Measurements from ENCODE around the gene BTBD1. TPM values are rescaled to one million over a fixed set of nuclear protein-coding genes. Genes with fewer than 3 reads are reported as not detected.

Gene BTBD1
- total RNA-seq, 6 donors from 2014 or later: 39.4 to 84.2 (median 57.4) TPM

DNA sequence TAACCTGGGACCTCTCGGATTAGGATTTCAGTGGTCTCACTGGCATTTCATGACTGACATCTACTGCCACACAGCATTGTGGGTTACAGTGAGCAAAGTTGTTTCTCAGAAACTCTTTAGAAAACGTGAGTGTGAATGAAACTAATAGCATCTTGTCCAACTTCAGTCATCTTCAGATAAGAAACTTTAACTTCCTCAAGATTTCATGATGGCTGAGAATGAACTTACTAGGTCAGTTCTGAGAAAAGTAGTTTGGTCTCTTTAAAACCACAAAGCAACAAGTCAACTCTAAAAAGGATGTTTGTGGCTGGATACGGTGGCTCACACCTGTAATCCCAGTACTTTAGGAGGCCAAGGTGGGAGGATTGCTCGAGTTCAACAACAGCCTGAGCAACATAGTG is 100.4 kb downstream of the BTBD1 start:
- no peaks in the 10 kb centered on the region for H3K27me3 ChIP-seq
- 63 to 68% methylated on average over 4 of the region's 4 CpGs for WGBS, 2 donors
- TF ChIP-seq POLR2AphosphoS5 (IDR thresholded peaks at IDR 0.05) (no peak), POLR2A (IDR thresholded peaks at IDR 0.05) (no peak), EP300 (IDR thresholded peaks at IDR 0.05) (no peak)
- TF ChIP-seq, protein P1, sequence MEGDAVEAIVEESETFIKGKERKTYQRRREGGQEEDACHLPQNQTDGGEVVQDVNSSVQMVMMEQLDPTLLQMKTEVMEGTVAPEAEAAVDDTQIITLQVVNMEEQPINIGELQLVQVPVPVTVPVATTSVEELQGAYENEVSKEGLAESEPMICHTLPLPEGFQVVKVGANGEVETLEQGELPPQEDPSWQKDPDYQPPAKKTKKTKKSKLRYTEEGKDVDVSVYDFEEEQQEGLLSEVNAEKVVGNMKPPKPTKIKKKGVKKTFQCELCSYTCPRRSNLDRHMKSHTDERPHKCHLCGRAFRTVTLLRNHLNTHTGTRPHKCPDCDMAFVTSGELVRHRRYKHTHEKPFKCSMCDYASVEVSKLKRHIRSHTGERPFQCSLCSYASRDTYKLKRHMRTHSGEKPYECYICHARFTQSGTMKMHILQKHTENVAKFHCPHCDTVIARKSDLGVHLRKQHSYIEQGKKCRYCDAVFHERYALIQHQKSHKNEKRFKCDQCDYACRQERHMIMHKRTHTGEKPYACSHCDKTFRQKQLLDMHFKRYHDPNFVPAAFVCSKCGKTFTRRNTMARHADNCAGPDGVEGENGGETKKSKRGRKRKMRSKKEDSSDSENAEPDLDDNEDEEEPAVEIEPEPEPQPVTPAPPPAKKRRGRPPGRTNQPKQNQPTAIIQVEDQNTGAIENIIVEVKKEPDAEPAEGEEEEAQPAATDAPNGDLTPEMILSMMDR (IDR thresholded peaks at IDR 0.05): no peak
- no peak for ATAC-seq (ENCODE audit: low FRiP score in 2 of 2)
- no peak overlapping the region for H3K4me3 ChIP-seq
- no peaks in the 10 kb centered on the region for H3K4me1 ChIP-seq
- H3K27ac ChIP-seq: no peak overlapping the region
- no peaks in the 10 kb centered on the region for H3K9me3 ChIP-seq
- DNase-seq: no peak
- H3K36me3 ChIP-seq: no peaks in the 10 kb centered on the region

Small RNA genes lying within 50 kb of the gene (small RNA-seq; reads per million reads assigned to genes)
- 0 reads per million in 4 donors for gene MIR4515

Other genes with a start within 250 kb of the BTBD1 start
- gene HOMER2, start 114.5 kb downstream of the BTBD1 start, total RNA-seq: 10 to 100 TPM; 11.3 to 76.5 (median 26.5) TPM
- gene RAMAC, start 81.0 kb downstream of the BTBD1 start, total RNA-seq: 10 to 100 TPM in 4 of 6 donors, 1 to 10 TPM in 1, not detected in 1; 9.1 to 24.6 (median 17.6) TPM
- gene C15orf40, start 55.6 kb downstream of the BTBD1 start, total RNA-seq: 10 to 100 TPM in 5 of 6 donors, 1 to 10 TPM in 1; 8.6 to 27.5 (median 16.8) TPM
- gene TM6SF1, start 40.4 kb upstream of the BTBD1 start, total RNA-seq: 10 to 100 TPM in 5 of 6 donors, 1 to 10 TPM in 1; 7.5 to 27.1 (median 21.4) TPM
- 10 to 100 TPM; 16.8 to 36.8 (median 22.8) TPM for gene HDGFL3, start 140.6 kb upstream of the BTBD1 start, total RNA-seq
- under 1 TPM in 3 of 6 donors, not detected in 3; 0.07 to 0.31 (median 0.15) TPM for gene BNC1, start 217.4 kb upstream of the BTBD1 start, total RNA-seq

Measured in upper lobe of left lung (tissue), 6 donors.